OCI-LY3 (cell line): ENCODE results near the gene F10.

ENCODE experiments used
- H2AFZ ChIP-seq: fragments of 200-600, 300-600 bp; shearing (Covaris generic); 2 replicates; pipeline ENCODE4 v1.6.0; 2014; ENCODE audit warnings: antibody characterized with exemption, low read depth, low read length
- H3K27ac ChIP-seq: fragments of 200-600, 300-600 bp; sonication (generic); 2 replicates; pipeline ENCODE4 v1.5.1; 2014; ENCODE audit warnings: mild to moderate bottlenecking, low read length, moderate library complexity, mixed read lengths
- H3K27me3 ChIP-seq: fragments of 200-600, 300-600 bp; sonication (generic); 2 replicates; pipeline ENCODE4 v1.6.1; 2014; ENCODE audit warnings: low read depth, low read length, mixed read lengths
- H3K36me3 ChIP-seq: fragments of 200-600, 300-600 bp; sonication (generic); replicated peaks from 2 replicates; pipeline ENCODE3; 2014; ENCODE audit warnings: low read depth, low read length, mixed read lengths
- H3K4me1 ChIP-seq: fragments of 300-600, 200-600 bp; sonication (generic); 2 replicates; pipeline ENCODE4 v1.6.1; 2014; ENCODE audit warnings: low read length, mixed read lengths
- H3K4me2 ChIP-seq: fragments of 200-600, 300-600 bp; sonication (generic); 2 replicates; pipeline ENCODE4 v1.6.1; 2014; ENCODE audit warnings: low read length, mixed read lengths
- H3K4me3 ChIP-seq: fragments of 300-600, 200-600 bp; sonication (generic); 2 replicates; pipeline ENCODE4 v1.5.1; 2014; ENCODE audit warnings: antibody characterized with exemption, mild to moderate bottlenecking, low read length, moderate library complexity
- H3K79me2 ChIP-seq: fragments of 300-600, 200-600 bp; shearing (Covaris generic); 2 replicates; pipeline ENCODE4 v1.6.1; 2014; ENCODE audit warnings: mild to moderate bottlenecking, low read length, mixed read lengths
- H3K9ac ChIP-seq: fragments of 300-600, 200-600 bp; shearing (Covaris generic); 2 replicates; pipeline ENCODE4 v1.6.0; 2014; ENCODE audit warnings: mild to moderate bottlenecking, low read length, moderate library complexity
- H3K9me3 ChIP-seq: fragments of 200-600, 300-600 bp; shearing (Covaris generic); 2 replicates; pipeline ENCODE4 v1.6.1; 2014; ENCODE audit warnings: low read length, mixed read lengths; ENCODE audit not compliant: insufficient read depth
- H4K20me1 ChIP-seq: fragments of 200-600, 300-600 bp; sonication (generic); 2 replicates; pipeline ENCODE4 v1.6.1; 2016; ENCODE audit warnings: low read length, mixed read lengths; ENCODE audit not compliant: insufficient read depth
- CTCF ChIP-seq: fragments of 200-600, 300-600 bp; sonication (generic); IDR thresholded peaks from 2 replicates; pipeline ENCODE4 v1.5.1; 2014; ENCODE audit warnings: antibody characterized with exemption, low read length, low read depth
- EZH2phosphoT487 ChIP-seq: fragments of 200-600 bp; shearing (Covaris generic); IDR thresholded peaks from 2 replicates; pipeline ENCODE4 v1.6.1; 2018; ENCODE audit warnings: antibody characterized with exemption, mixed run types, low read depth

F10 gene

GRCh38 chr13:113102727-113103126, 19.9 kb upstream of the F10 start:
- no peak for TF ChIP-seq EZH2phosphoT487
- no peak for TF ChIP-seq CTCF
- Histone ChIP-seq H3K36me3 (no peaks in the 10 kb centered on the region), H3K79me2 (no peaks in the 10 kb centered on the region), H3K27me3 (peaks cover 7% of the 10 kb centered on the region; the same call in 1 of the 2 replicates), H2AFZ (no peak overlapping the region), H3K9me3 (no peaks in the 10 kb centered on the region), H3K4me1 (peaks cover 5% of the 10 kb centered on the region; the same call in 1 of the 2 replicates), H3K4me3 (no peak overlapping the region), H3K9ac (no peak overlapping the region), H4K20me1 (no peaks in the 10 kb centered on the region; the same call in 1 of the 2 replicates), H3K27ac (no peak overlapping the region), H3K4me2 (no peak overlapping the region)

GRCh38 chr13:113103646-113104045, 19.0 kb upstream of the F10 start:
- Histone ChIP-seq H3K27ac (no peak overlapping the region), H3K36me3 (no peaks in the 10 kb centered on the region), H4K20me1 (no peaks in the 10 kb centered on the region; the same call in 1 of the 2 replicates), H3K4me2 (no peak overlapping the region), H3K79me2 (no peaks in the 10 kb centered on the region), H3K9me3 (no peaks in the 10 kb centered on the region), H3K4me3 (no peak overlapping the region), H2AFZ (no peak overlapping the region), H3K27me3 (peaks cover 7% of the 10 kb centered on the region; the same call in 1 of the 2 replicates), H3K9ac (no peak overlapping the region), H3K4me1 (peaks cover 5% of the 10 kb centered on the region; the same call in 1 of the 2 replicates)
- TF ChIP-seq CTCF = no peak
- TF ChIP-seq EZH2phosphoT487 = no peak

- Histone ChIP-seq H4K20me1 (no peaks in the 10 kb centered on the region; the same call in 1 of the 2 replicates), H2AFZ (no peak within 1 kb of the TSS), H3K4me1 (peaks cover 5% of the 10 kb centered on the region; the same call in 1 of the 2 replicates), H3K4me3 (no peak within 1 kb of the TSS), H3K9ac (no peak within 1 kb of the TSS), H3K79me2 (no peaks in the 10 kb centered on the region), H3K36me3 (no peaks in the 10 kb centered on the region), H3K27ac (no peak within 1 kb of the TSS), H3K9me3 (no peaks in the 10 kb centered on the region), H3K4me2 (no peak within 1 kb of the TSS), H3K27me3 (peaks cover 7% of the 10 kb centered on the region; the same call in 1 of the 2 replicates)
- TF ChIP-seq CTCF = no peak
- no peak for TF ChIP-seq EZH2phosphoT487
These were observed 17.3 kb upstream of the F10 start, which contains the start of gene F7 for GRCh38 chr13:113105032-113105920. Gene F7, plus strand, starts transcription at chr13:113105791. Its CDS starts 51 bp downstream, at chr13:113105842.

GRCh38 chr13:113105921-113106452, 16.6 kb upstream of the F10 start:
- H3K9me3 ChIP-seq = no peaks in the 10 kb centered on the region
- H3K4me3 ChIP-seq = no peak overlapping the region
- H3K36me3 ChIP-seq = no peaks in the 10 kb centered on the region
- no peaks in the 10 kb centered on the region for H3K79me2 ChIP-seq
- H4K20me1 ChIP-seq = no peaks in the 10 kb centered on the region; the same call in 1 of the 2 replicates
- peaks cover 5% of the 10 kb centered on the region; the same call in 1 of the 2 replicates for H3K4me1 ChIP-seq
- H2AFZ ChIP-seq = no peak overlapping the region
- TF ChIP-seq CTCF (no peak), EZH2phosphoT487 (no peak)
- peaks cover 7% of the 10 kb centered on the region; the same call in 1 of the 2 replicates for H3K27me3 ChIP-seq
- H3K4me2 ChIP-seq = no peak overlapping the region
- no peak overlapping the region for H3K27ac ChIP-seq
- H3K9ac ChIP-seq = no peak overlapping the region
